ENCODE data around the gene PRR11.
"Not testable (repeated sequence)": the region's sequence is repeated elsewhere in the genome, so short reads cannot be mapped to it uniquely, and the experiment has no call there.

Gene PRR11
- total RNA-seq: 1.2 to 4.0 (median 2.1) reads per million in 4 donors

DNA sequence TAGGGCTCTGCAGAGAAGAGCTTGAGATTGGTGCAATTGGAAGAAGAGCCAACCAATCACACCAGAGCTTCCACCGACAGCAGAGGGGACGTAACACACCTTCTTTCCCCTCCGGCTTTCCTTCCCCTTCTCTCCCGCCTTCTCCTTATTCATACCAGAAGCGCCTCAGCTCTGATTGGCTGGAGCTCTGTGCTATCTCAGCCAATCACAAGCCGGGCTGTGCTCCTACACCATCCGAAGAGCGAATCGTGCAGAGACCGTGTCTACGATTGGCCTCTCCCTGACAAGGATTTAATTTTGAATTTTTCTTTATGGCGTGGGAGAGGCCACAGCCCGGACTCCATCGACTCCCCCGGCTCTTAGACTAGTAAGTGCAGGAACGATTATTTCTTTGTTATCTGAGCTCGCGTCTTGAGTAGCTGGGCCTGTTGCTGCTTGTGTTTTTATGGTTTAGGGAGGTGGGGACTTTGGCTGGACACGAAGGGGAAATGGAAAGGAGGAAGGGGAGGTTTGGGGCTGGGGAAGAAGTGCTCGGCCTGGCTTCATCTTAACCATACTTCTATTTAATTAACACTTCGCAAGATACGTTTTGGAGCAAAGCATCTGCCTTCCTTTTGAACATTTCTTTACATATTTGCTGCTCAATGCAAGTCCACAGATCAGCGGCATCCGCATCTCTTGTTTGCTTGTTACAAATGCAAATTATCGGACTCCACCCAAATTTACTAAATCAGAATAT, at the start of gene PRR11:
PRR11 (plus strand) TSS at position 308 of the 739 bp plus-strand sequence. CDS start 14,007 bp downstream, outside the sequence.
- DNase-seq: peak; percentile 88 to 100 (median 94)

DNA sequence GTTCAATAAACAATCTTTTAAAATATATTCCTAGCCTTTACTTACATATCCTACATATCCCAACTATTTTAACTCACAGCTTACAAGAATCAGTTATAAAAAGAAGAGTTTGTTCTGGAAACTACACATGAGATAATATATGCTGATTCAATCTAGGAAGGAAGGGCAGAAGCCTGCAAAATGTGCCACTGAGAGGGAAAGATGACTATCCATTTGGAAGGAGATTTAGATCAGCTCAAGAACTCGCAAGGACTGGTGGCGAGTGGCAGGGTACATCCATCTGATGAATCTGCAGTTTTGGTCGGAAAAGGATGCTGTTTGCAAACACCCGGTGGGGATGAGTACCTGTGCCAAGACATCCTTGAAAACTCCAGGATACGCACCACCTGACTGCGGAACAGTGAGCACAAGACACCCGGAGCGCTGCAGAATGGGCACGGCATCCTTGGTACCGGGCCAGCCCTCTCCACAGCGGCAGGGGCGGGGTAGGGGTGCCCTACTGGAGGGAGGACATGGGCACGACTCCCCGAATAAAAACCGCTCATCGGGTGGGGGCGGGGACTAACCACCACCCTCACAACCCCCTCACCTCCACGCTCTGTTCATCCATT, 49.6 kb upstream of the PRR11 start:
- peak; percentile 53 to 77 (median 68) for DNase-seq

- peak; percentile 97 to 100 (median 98) for DNase-seq
These were observed 48.9 kb upstream of the PRR11 start, which contains the start of gene TRIM37 for GRCh38 chr17:59106463-59107305. TSS of gene TRIM37 (minus strand) at chr17:59106880. CDS start at chr17:59106461, 419 bp downstream.

DNA sequence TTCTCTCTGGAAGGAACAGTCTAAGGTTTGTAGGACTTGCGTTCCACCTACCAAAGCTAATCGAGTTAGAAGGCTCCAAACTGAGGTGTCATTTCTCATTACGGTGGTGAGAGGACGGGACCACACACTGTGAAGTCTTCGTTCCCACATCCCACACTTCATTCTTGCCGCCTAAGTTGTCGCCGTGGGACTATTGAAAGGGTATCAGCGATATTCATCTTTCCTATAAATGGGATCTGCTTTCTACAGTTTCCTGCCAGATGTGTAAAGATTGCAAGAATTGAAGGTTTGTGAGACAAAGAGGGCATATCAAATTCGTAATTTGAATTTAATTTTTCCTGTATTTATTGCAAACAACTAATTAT, 48.3 kb upstream of the PRR11 start:
- no peak for DNase-seq

DNA sequence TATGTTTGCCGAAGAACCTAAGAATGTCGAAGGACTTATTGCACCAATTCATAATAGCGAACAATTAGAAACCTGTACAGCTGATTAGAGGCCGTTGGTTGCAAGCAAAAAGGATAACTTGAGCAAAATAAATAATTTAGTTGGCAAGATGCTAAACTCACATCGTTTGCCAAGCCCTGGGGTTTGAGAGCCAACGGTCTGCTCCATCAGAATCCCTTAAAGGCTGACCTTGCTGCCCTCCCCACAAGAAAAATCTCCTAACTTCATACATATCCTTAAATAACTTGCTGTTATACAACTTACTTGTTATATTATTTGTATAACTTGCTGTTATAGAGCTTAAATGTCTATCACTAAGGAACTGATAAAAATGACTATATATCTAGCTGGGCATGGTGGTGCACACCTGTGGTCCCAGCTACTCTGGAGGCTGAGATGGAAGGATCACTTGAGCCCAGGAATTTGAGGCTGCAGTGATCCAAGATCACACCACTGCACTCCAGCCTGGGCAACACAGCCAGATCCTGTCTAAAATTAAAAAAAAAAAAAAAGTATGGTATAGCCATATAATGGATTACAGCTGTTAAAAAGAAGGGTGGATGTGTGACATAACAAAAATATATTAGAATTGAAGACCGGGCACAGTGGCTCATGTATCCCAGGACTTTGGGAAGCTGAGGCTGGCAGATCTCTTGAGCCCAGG, 47.0 kb upstream of the PRR11 start:
- DNase-seq: no peak

GRCh38 chr17:59110973-59111372, 44.6 kb upstream of the PRR11 start:
- DNase-seq: no peak

DNA sequence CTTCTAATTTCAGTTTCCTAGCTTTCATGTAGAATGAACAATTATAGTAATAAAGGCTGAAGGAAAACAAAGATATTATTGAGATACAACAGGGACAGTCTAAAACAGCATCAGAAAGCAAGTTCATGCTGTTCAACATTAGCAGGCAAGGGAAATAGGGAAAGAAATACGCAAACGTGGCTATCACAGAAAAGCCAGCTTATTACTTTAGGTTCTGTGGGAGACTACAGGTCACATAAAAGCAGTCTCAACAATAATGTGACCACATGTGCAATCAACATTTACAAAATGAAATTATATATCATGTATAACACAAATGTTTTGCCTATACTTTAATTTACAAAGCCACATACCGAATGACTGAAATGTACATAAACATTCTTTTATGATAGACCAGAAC, 44.0 kb upstream of the PRR11 start:
- DNase-seq: no peak

- no peak for DNase-seq
These were observed 40.1 kb upstream of the PRR11 start for GRCh38 chr17:59115474-59115873.

GRCh38 chr17:59121901-59122480, 33.6 kb upstream of the PRR11 start:
- no peak for DNase-seq

- DNase-seq: no peak
These were observed 30.9 kb upstream of the PRR11 start for GRCh38 chr17:59124665-59125064.

GRCh38 chr17:59126809-59127417, 28.6 kb upstream of the PRR11 start:
- DNase-seq: no peak

GRCh38 chr17:59129814-59130213, 25.7 kb upstream of the PRR11 start:
- DNase-seq: no peak

- no peak for DNase-seq
These were observed 24.4 kb upstream of the PRR11 start for GRCh38 chr17:59131131-59131530.

DNA sequence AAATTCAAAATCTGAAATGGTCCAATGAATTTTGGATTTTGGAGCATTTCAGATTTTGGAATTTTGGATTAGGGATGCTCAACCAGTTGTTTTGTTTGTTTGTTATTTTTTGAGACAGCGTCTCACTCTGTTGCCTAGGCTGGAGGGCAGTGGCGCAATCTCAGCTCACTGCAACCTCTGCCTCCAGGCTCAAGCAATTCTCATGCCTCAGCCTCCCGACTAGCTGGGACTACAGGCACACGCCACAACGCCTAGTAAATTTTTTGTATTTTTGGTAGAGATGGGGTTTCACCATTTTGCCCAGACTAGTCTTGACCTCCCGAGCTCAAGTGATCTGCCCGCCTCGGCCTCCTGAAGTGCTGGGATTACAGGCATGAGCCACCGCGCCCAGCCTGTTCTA, 17.2 kb upstream of the PRR11 start:
- DNase-seq: not testable (repeated sequence)

DNA sequence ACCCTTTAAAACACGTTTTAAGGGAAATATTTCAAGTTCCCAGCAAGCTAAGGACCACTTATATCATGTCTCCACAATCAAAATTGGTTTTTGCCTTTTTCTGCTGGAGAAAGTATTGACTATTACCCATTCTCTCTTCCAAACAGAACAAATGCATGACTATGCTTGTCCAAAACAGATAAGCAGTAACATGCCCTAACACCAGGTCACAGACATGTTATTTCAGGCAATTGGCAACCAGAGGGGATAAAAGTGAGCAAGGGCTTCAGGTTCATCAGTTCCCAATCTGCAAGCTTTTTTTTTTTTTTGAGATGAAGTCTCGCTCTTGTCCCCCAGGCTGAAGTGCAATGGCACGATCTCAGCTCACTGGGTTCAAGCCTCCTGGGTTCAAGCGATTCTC, 15.6 kb upstream of the PRR11 start:
- no peak for DNase-seq

GRCh38 chr17:59141860-59142259, 13.7 kb upstream of the PRR11 start:
- no peak for DNase-seq

GRCh38 chr17:59145571-59146096, 9.9 kb upstream of the PRR11 start:
- DNase-seq: no peak

- no peak for DNase-seq
These were observed 6.5 kb upstream of the PRR11 start for GRCh38 chr17:59149051-59149450.

DNA sequence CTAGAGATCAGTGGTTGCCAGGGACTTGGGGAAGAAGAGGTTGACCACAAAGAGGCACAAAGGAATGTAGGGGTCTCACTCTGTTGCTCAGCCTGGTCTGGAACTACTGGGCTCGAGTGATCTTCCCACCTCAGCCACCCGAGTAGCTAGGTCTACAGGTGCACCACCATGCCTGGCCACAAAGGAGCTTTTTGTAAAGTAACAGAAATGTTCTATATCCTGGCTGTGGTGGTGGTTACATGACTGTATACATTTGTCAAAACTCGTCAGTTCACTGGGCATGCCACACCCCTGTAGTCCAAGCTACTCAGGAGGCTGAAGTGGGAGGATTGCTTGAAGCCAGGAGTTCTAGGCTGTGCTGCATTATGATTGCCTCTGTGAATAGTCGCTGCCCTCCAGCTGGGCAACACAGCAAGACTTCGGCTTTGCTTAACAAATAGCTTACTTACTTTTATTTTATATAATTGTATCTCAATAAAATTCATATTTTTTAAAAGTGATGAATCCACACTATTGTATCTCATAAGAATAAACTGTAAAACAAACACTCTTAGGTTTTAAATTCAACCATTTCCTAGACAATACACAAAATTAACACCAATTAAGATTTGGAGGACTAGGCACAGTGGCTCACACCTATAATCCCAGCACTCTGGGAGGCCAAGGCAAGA, 5.6 kb upstream of the PRR11 start:
- DNase-seq: peak in 1 of 5 donors; percentile 22

DNA sequence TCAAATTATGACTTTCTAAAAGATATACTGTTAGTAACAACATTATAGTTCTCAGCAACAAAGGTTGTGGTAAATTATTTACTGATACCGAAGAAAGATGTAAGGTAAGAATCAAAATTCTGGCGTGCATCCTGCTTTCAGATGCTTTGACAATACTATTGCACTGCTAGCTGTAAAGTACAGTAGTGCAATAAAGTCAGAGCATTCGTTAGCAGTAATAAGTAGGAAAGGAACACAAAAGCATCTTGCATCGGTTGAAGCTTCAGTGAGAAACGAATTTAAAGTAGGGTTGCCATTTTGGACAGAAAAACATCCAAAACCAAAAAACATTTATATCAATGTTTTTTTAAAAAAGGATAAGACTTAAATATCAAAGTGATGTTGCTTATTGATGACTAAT, 4.5 kb upstream of the PRR11 start:
- peak in 1 of 5 donors; percentile 14 for DNase-seq

GRCh38 chr17:59151591-59151990, 4.0 kb upstream of the PRR11 start:
- no peak for DNase-seq
